ENCODE results near the gene MOB3B. TPM values are rescaled to one million over a fixed set of nuclear protein-coding genes. Genes with fewer than 3 reads are reported as not detected.

Gene MOB3B
- total and polyA plus RNA-seq, 10 of the 15 experiments (the other 5 are each of a cell fraction or from before 2014, with no cell fraction given), result 0.44 to 2.7 (median 0.91) TPM

GRCh38 chr9:27362447-27363210 lies 167.0 kb downstream of the MOB3B start:
- SMC1A ChIA-PET (ENCODE audit: uncharacterized antibody, unreplicated experiment), result interaction anchor here (1.3 to 6.2 kb wide), 4 partner anchors 9 to 163 kb away, joined by 4 to 30 read pairs (median 7); partner anchors contain the start of gene IFNK
- Histone ChIP-seq H3K9me3 (replicated peaks; ENCODE audit: control insufficient read depth, insufficient read depth, low read length) (no peaks in the 10 kb centered on the region), H3K79me2 (ENCODE audit: control insufficient read depth, insufficient read depth, low read length) (no peaks in the 10 kb centered on the region), H3K36me3 (ENCODE audit: control insufficient read depth in 2 of 2, insufficient read depth in 2 of 2, low read length in 1 of 2) (no peaks in the 10 kb centered on the region), H3K4me1 (ENCODE audit: control insufficient read depth, insufficient read depth, low read length) (peaks cover 29% of the 10 kb centered on the region), H3K4me3 (no peak overlapping the region), H3K4me2 (ENCODE audit: control insufficient read depth, insufficient read depth) (no peak overlapping the region), H3K27me3 (replicated peaks in 1 of 2; ENCODE audit: control insufficient read depth in 2 of 2, insufficient read depth in 2 of 2, low read length in 1 of 2) (no peaks in the 10 kb centered on the region; a peak in 1 of 4 replicates), H2AFZ (ENCODE audit: control insufficient read depth, low read depth, low read length) (no peak overlapping the region), H3K27ac (ENCODE audit: control insufficient read depth, insufficient read depth) (no peak overlapping the region), H3K9ac (ENCODE audit: control insufficient read depth, insufficient read depth, low read length) (no peak overlapping the region), H4K20me1 (ENCODE audit: control insufficient read depth, insufficient read depth) (no peaks in the 10 kb centered on the region)
- TF ChIP-seq ZNF274 (IDR thresholded peaks at IDR 0.05; ENCODE audit: insufficient read depth, insufficient read length), result no peak
- TF ChIP-seq BCL11A (IDR thresholded peaks at IDR 0.05; ENCODE audit: low read depth, low read length), result no peak
- no peak for TF ChIP-seq ZNF207 (IDR thresholded peaks at IDR 0.05; ENCODE audit: borderline replicate concordance)
- TF ChIP-seq CBX3 (IDR thresholded peaks at IDR 0.05; ENCODE audit: borderline replicate concordance, low read depth), result no peak
- TF ChIP-seq PML (IDR thresholded peaks at IDR 0.05; ENCODE audit: low read length), result no peak
- FAIRE-seq, result no peak
- CTCF ChIA-PET, result interaction anchor here (1.0 to 3.0 kb wide), 3 partner anchors 8 to 183 kb away, joined by 3 to 16 read pairs (median 4); no protein-coding TSS in a partner anchor
- WGBS (ENCODE audit: insufficient coverage, insufficient replicate concordance, low lambda C conversion rate, missing lambda C conversion rate), result 76% methylated on average over 5 of the region's 5 CpGs
- BruUV-seq (replicated peaks), result no TSS peak
- no peak for ATAC-seq
- intact Hi-C loops (cut with micrococcal nuclease; ENCODE audit: unreplicated experiment), result no loop called here
- POLR2A ChIA-PET, result no interaction called here
- in situ Hi-C loops (cut with MboI), result no loop called here
- no peak for DNase-seq (ENCODE audit: low read depth, low spot score)
- RAD21 ChIA-PET (ENCODE audit: unreplicated experiment), result interaction anchor here (1.6 kb wide), 1 partner anchor 15 kb away, joined by 4 read pairs; no protein-coding TSS in a partner anchor

GRCh38 chr9:27361492-27361891 lies 168.1 kb downstream of the MOB3B start:
- SMC1A ChIA-PET (ENCODE audit: uncharacterized antibody, unreplicated experiment), result interaction anchor here (1.1 to 1.8 kb wide), 4 partner anchors 8 to 39 kb away, joined by 3 to 9 read pairs (median 6); no protein-coding TSS in a partner anchor

More at GRCh38 chr9:27361492-27361891, 168.1 kb downstream of the MOB3B start:
- ChIA-PET RAD21 (ENCODE audit: unreplicated experiment) (no interaction called here), CTCF (interaction anchor here (0.6 to 1.2 kb wide), 2 partner anchors 10 to 32 kb away, joined by 3 read pairs; no protein-coding TSS in a partner anchor), POLR2A (interaction anchor here (0.5 kb wide), 1 partner anchor 19 kb away, joined by 5 read pairs; no protein-coding TSS in a partner anchor)
- ATAC-seq, result no peak
- in situ Hi-C loops (cut with MboI), result no loop called here
- Histone ChIP-seq H3K36me3 (ENCODE audit: control insufficient read depth in 2 of 2, insufficient read depth in 2 of 2, low read length in 1 of 2) (no peaks in the 10 kb centered on the region), H3K4me2 (ENCODE audit: control insufficient read depth, insufficient read depth) (no peak overlapping the region), H4K20me1 (ENCODE audit: control insufficient read depth, insufficient read depth) (no peaks in the 10 kb centered on the region), H3K9me3 (replicated peaks; ENCODE audit: control insufficient read depth, insufficient read depth, low read length) (no peaks in the 10 kb centered on the region), H3K27ac (ENCODE audit: control insufficient read depth, insufficient read depth) (no peak overlapping the region), H3K9ac (ENCODE audit: control insufficient read depth, insufficient read depth, low read length) (no peak overlapping the region), H3K4me3 (no peak overlapping the region), H2AFZ (ENCODE audit: control insufficient read depth, low read depth, low read length) (no peak overlapping the region), H3K79me2 (ENCODE audit: control insufficient read depth, insufficient read depth, low read length) (no peaks in the 10 kb centered on the region), H3K4me1 (ENCODE audit: control insufficient read depth, insufficient read depth, low read length) (peaks cover 18% of the 10 kb centered on the region), H3K27me3 (replicated peaks in 1 of 2; ENCODE audit: control insufficient read depth in 2 of 2, insufficient read depth in 2 of 2, low read length in 1 of 2) (no peaks in the 10 kb centered on the region; a peak in 1 of 4 replicates)
- TF ChIP-seq SP1 (IDR thresholded peaks at IDR 0.05; ENCODE audit: low read depth, low read length) (no peak), BRCA1 (IDR thresholded peaks at IDR 0.05; ENCODE audit: low read depth, low read length) (no peak), NFIC (IDR thresholded peaks at IDR 0.05; ENCODE audit: low read depth, low read length) (no peak), ZNF24 (IDR thresholded peaks at IDR 0.05) (no peak), SMAD1 (IDR thresholded peaks at IDR 0.05; ENCODE audit: low read depth, partially characterized antibody) (no peak)
- intact Hi-C loops (cut with micrococcal nuclease; ENCODE audit: unreplicated experiment), result no loop called here
- BruUV-seq (replicated peaks), result no TSS peak
- no peak for DNase-seq (ENCODE audit: low read depth, low spot score)
- no peak for FAIRE-seq
- 71% methylated on average over 4 of the region's 4 CpGs for WGBS (ENCODE audit: insufficient coverage, insufficient replicate concordance, low lambda C conversion rate, missing lambda C conversion rate)

All from GM12878 (cell line).